Ectodermal cell (in vitro differentiated cells): Measurements from ENCODE around the gene PTPRG.

ENCODE experiments used
- H3K27ac ChIP-seq: 2 replicates; pipeline ENCODE4 v1.7.0; 2013; ENCODE audit warnings: mild to moderate bottlenecking, low read depth, low read length; ENCODE audit not compliant: insufficient read depth, poor library complexity, severe bottlenecking
- H3K27me3 ChIP-seq: 2 replicates; pipeline ENCODE4 v1.7.0; 2013; ENCODE audit warnings: mild to moderate bottlenecking, low read length; ENCODE audit not compliant: insufficient read depth, control insufficient read depth, poor library complexity, severe bottlenecking
- H3K36me3 ChIP-seq: one replicate; pipeline ENCODE4 v1.7.0; 2013; ENCODE audit warnings: low read length; ENCODE audit not compliant: control insufficient read depth, insufficient read depth
- H3K4me1 ChIP-seq: one replicate; pipeline ENCODE4 v1.7.0; 2013; ENCODE audit warnings: low read length; ENCODE audit not compliant: control insufficient read depth, insufficient read depth
- H3K4me3 ChIP-seq: 2 replicates; pipeline ENCODE4 v1.7.0; 2013; ENCODE audit warnings: low read depth, low read length, control low read depth; ENCODE audit not compliant: insufficient read depth
- H3K9me3 ChIP-seq: 2 replicates; pipeline ENCODE4 v1.7.0; 2013; ENCODE audit warnings: mild to moderate bottlenecking, low read length, moderate library complexity; ENCODE audit not compliant: control insufficient read depth
- WGBS, 2 experiments: methylation state at CpG; one replicate each; pipeline ENCODE4 v1.1.7; 2013; ENCODE audit warnings: missing lambda C conversion rate in 2 of 2; 5-methylcytosine and 5-hydroxymethylcytosine counted together

PTPRG gene

DNA sequence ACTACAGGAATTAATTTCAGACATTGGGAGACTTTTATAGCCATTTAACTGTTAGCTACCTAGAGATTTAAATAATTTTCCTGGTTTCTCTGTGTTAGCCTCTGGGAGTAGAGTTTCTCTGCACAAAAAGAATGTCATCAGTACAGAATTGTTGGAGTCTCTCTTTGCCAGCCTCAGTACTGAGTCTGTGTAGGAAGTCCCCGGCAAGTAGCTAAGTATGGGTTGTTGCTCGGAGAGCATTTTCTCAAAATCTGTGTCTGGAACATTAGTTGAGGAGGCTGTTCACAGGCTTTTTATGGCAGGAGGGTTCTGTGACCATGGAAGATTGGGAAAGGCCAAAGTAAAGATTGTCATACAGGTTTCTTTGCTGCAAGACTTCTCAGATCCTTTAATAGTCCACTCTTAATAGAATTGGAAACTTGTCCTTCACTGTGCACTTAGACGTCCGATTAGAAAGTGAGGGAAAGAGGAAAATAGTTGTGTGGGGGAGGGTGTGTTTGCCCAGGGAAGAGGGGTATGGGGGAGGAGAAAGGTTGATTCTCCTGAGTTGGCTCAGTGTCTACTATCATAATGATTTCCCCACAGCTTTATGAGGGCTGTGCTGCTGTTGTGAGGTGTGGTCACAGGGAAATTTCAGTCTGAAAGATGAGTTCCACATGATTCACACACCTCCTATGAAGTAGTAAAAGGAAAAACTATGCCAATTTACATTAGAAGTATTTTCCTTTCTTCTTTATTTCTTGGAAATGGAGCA, 207.1 kb downstream of the PTPRG start:
- WGBS, 2 experiments = 90 to 91% methylated on average over 4 of the region's 4 CpGs
- Histone ChIP-seq H3K4me3 (no peak overlapping the region), H3K27me3 (no peaks in the 10 kb centered on the region), H3K4me1 (no peaks in the 10 kb centered on the region), H3K36me3 (no peaks in the 10 kb centered on the region), H3K9me3 (no peaks in the 10 kb centered on the region), H3K27ac (no peak overlapping the region)

DNA sequence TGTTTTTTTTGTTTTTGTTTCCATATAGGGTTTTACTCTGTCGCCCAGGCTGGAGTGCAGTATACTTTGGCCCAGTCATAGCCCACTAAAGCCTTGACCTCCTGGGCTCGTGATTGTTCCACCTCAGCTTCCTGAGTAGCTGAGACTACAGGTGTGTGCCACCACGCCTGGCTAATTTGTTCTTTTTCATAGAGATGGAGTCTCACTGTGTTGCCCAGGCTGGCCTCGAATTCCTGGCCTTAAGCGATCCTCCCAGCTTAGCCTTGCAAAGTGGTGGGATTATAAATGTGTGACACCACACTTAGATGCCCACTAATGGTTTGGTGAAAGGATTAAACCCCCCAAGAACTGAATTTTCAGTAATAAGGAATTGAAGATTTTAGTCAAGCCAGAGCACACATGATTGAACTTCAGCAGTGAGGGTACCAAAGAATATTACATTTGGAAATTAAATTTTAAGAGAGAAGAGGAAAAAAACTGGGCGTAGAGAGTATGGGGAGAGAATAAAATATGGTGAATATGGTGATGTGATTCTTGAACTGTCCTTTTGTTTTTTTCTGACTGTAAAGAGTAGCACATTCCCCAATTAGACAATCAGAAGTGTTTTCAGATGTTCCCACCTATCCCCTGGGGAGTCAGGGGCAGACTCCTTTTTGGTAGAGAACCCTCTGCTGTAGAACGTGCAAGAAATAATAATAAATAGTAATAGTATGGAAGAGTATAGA, 208.1 kb downstream of the PTPRG start:
- WGBS, 2 experiments = 87 to 94% methylated on average over 7 of the region's 7 CpGs
- Histone ChIP-seq H3K36me3 (no peaks in the 10 kb centered on the region), H3K4me1 (no peaks in the 10 kb centered on the region), H3K27ac (no peak overlapping the region), H3K9me3 (no peaks in the 10 kb centered on the region), H3K4me3 (no peak overlapping the region), H3K27me3 (no peaks in the 10 kb centered on the region)

DNA sequence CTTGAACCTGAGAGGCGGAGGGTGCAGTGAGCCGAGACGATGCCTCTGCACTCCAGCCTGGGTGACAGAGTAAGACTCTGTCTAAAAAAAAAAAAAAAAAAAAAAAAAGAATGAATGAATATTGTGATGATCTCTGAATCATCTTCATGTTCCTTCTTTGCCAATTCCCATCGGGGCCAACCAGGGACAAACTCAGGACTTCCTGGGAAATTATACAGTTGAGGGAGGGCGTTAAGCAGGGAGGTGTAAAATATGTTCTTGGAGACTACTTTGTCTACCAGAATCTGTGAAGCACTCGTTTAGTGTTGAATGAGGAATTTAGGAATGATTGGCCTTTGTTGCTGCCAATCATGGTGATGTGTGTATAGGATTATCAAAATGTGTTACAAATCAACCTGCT, 210.6 kb downstream of the PTPRG start:
- no peaks in the 10 kb centered on the region for H3K27me3 ChIP-seq
- no peaks in the 10 kb centered on the region for H3K4me1 ChIP-seq
- 90 to 95% methylated on average over 6 of the region's 6 CpGs for WGBS, 2 experiments
- H3K27ac ChIP-seq = no peak overlapping the region
- no peaks in the 10 kb centered on the region for H3K9me3 ChIP-seq
- H3K4me3 ChIP-seq = no peak overlapping the region
- H3K36me3 ChIP-seq = no peaks in the 10 kb centered on the region

DNA sequence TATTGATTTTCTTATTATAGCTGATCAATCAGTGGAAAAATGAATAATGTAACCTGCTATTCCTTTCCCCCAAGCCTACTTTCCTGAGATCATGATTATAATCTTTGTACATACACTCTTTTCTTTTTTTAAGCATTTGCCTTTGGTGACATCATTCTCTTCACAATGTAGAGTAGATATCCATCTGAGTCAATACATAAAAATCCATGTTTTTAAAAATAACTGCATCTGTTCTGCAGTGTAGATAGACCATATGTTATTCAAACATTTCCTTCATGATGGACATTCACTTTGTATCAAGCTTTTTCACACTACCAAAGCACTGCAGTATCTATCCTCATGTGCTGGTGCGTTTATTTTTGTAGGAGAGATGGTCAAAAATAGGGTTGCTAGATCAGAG, 211.1 kb downstream of the PTPRG start:
- Histone ChIP-seq H3K9me3 (no peaks in the 10 kb centered on the region), H3K4me1 (peaks cover under 1% of the 10 kb centered on the region), H3K27me3 (no peaks in the 10 kb centered on the region), H3K27ac (no peak overlapping the region), H3K4me3 (no peak overlapping the region), H3K36me3 (no peaks in the 10 kb centered on the region)
- 100% methylated on average over 1 of the region's 1 CpG for WGBS, 2 experiments

DNA sequence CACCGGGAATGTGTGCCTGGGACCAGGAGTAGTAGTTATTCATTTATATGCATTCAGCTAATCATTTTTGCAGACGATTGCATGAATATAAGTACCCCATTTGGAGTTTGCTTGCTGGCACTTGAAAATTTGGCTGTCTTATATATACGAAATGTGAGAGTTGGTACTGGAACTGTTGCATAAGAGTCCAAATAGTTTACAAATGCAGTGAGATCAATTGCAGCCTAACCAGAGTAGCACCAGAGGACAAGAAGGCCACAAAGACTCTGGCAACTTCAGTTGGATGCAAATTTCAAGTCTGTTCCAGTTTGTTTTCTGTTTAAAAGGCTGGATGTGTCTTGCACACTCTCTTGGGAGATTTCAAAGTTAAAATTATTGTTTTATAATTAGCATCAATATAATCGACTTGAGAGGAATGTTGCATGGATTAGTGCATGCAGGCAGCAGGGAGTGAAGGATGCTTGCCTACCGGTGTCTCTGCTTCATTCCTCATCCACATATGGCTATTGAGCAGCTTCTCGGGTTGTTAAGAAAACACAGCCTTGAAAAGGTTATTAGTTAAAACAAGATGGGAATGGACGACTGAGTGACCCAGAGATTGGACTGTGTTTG, 213.0 kb downstream of the PTPRG start:
- no peaks in the 10 kb centered on the region for H3K36me3 ChIP-seq
- peaks cover 5% of the 10 kb centered on the region for H3K4me1 ChIP-seq
- H3K27ac ChIP-seq = no peak overlapping the region
- H3K4me3 ChIP-seq = no peak overlapping the region
- H3K9me3 ChIP-seq = no peaks in the 10 kb centered on the region
- 95 to 96% methylated on average over 7 of the region's 7 CpGs for WGBS, 2 experiments
- H3K27me3 ChIP-seq = no peaks in the 10 kb centered on the region

DNA sequence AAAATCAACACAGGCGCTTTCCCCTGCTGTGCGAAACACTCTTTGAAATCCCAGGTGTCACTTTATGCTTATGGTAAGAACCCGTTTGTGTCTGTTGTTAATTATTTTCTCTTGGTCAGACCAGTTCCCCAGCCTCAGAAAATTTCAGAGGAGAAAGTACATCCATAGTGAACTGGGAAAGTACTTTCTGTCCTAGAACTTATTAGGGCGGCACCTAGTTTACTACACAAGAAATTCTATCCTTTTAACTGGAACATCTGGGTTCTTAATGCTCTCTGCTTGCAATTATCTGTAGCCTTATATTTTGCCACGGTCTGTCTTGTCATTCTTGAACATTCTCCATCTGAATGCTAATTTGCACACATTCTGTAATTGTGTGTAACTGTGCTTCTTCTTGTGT, 215.0 kb downstream of the PTPRG start:
- Histone ChIP-seq H3K36me3 (no peaks in the 10 kb centered on the region), H3K27me3 (no peaks in the 10 kb centered on the region), H3K4me3 (no peak overlapping the region), H3K27ac (no peak overlapping the region), H3K9me3 (no peaks in the 10 kb centered on the region), H3K4me1 (peaks cover 7% of the 10 kb centered on the region)
- 90 to 92% methylated on average over 5 of the region's 5 CpGs for WGBS, 2 experiments

DNA sequence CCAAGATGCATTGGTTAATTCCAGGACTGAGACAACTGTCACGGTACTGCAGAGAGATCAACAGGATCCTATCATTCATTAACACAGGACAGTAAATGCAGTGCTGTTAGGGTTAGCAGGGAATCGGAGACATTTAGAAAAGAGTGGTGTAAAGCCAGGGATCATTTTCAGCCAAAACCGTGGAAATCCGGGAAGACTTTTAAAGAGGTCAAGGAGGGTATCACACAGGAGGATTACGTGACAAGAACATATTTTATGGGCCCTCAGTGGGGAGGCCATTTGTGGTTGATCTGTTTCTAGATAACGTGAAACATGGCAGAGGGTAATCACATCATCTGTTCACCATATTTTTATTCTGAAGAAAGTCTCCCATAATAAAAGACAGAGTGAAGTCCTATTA, 216.1 kb downstream of the PTPRG start:
- H3K27me3 ChIP-seq = no peaks in the 10 kb centered on the region
- H3K4me1 ChIP-seq = peaks cover 7% of the 10 kb centered on the region
- H3K36me3 ChIP-seq = no peaks in the 10 kb centered on the region
- 91 to 95% methylated on average over 6 of the region's 6 CpGs for WGBS, 2 experiments
- no peak overlapping the region for H3K4me3 ChIP-seq
- H3K9me3 ChIP-seq = no peaks in the 10 kb centered on the region
- H3K27ac ChIP-seq = no peak overlapping the region

DNA sequence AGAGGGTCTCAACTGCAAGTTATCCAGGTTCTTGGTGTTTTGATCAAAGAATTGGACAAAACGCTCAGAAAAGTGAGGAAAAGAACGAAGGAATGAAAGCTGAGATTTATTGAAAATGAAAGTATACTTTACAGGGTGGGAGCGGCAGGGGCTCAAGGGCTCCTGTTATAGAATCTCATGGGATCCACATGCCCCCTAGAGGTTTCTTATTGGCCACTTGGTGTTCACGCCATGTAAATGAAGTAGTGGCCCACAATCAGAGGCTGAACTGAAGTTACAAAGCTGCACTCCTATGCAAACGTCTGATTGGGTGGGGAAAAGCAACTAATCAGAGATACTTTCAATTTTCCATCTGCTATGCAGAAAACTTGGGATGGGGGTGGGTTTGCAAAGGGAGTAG, 216.7 kb downstream of the PTPRG start:
- Histone ChIP-seq H3K27me3 (no peaks in the 10 kb centered on the region), H3K27ac (no peak overlapping the region), H3K4me1 (peaks cover 7% of the 10 kb centered on the region), H3K9me3 (no peaks in the 10 kb centered on the region), H3K4me3 (no peak overlapping the region), H3K36me3 (no peaks in the 10 kb centered on the region)
- 85 to 88% methylated on average over 5 of the region's 5 CpGs for WGBS, 2 experiments

DNA sequence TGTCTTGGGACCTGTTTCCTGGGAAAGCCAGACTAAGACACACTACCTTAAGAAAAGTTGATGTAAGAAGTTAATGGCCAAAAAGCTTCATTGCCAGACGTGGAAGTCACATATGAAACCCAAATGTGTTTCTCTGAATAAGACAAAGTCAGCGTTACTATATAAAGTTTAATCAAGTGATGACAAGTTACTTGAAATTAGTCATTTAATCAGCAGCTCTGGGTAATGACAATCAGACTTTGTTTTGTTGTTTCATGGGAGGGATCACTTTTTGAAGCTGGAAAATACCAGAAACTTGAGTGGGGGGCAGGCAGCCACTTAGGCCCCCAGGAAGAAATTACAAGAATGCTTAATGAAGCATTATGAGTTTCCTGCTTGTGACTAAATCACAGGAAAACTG, 218.6 kb downstream of the PTPRG start:
- H3K4me3 ChIP-seq = no peak overlapping the region
- H3K9me3 ChIP-seq = no peaks in the 10 kb centered on the region
- no peak overlapping the region for H3K27ac ChIP-seq
- peaks cover 7% of the 10 kb centered on the region for H3K4me1 ChIP-seq
- no peaks in the 10 kb centered on the region for H3K27me3 ChIP-seq
- H3K36me3 ChIP-seq = no peaks in the 10 kb centered on the region
- 92 to 96% methylated on average over 2 of the region's 2 CpGs for WGBS, 2 experiments

DNA sequence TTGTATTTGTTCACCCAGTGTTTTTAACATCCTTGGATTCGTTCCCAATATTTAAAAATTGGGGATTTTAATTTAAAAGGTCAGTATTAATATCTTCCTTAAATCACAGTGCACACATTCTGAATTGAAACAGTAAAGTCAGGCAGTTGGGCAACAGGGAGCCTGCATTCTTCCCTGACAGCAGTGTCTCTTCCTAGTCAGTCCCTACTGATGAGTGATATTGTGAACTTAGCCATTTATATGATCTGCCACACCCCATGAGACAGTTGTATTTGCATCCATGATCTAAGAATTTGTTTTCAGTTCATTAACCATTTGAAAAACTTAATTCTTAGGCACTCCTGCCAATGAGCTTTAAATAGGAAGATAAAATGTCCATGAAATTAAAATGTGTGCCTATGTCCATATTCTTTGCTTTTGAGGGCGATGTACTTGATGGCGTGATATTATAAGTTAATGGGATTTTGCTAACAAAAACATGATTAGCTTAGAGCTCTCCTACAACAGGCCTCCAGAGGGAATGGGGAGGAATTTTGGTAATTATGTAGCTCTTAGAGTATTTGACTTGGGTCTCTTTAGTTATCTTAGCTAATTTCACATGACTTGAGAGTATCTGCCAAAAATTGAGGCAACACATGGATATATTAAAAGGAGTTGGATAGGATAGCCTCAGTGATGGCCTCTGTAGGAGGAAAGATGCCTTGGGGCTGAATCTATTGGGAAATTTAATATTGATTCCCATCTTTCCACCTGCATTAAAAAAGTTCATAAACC, 219.3 kb downstream of the PTPRG start:
- Histone ChIP-seq H3K27me3 (no peaks in the 10 kb centered on the region), H3K9me3 (no peaks in the 10 kb centered on the region), H3K36me3 (no peaks in the 10 kb centered on the region), H3K4me1 (peaks cover 7% of the 10 kb centered on the region), H3K27ac (no peak overlapping the region), H3K4me3 (no peak overlapping the region)
- 92 to 100% methylated on average over 2 of the region's 3 CpGs for WGBS, 2 experiments
